Measurements from ENCODE around the gene CSRP2.
A peak's percentile ranks its signal among the peaks of the same experiment; 100 is the strongest.

CSRP2 gene

DNA sequence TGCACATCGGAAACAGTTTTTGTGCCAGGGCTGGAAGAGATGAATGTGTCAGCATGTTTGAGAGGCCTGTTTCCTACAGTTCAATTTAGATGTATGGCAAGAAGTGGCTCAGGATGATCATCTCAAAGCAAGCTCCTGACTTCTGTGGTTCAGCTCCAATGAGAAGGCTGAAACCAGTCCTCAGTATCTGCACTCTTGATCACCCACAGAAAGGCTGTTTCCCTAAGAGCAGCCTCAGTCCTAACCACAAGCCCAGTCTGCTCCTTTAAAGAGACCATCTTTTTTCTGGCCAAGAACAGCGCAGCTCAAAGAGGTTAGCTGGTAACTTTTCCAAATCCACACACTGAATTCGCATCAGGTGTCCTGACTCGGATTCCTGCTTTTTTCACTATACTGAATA, 19.2 kb downstream of the CSRP2 start:
- DNase-seq: no peak

GRCh38 chr12:76856018-76856644, 22.7 kb downstream of the CSRP2 start:
- DNase-seq: no peak

DNA sequence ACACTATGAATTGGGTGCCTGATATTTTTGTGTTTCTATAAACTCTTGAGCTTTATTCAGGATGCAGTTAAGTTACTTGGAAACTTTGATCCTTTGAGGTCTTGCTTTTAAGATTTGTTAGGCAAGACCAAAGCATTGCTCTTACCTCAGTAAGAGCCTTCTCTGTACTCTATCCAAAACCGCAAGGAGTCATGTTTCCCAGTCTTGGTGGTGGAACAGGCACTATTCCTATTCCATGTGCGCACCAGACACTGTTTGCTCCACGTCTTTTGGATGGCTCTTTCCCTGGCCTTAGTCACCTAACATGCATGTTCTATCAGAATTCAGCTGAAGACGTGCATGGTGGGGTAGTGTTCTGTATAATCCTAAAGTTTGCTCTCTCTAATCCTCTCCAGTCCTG, 23.5 kb downstream of the CSRP2 start:
- no peak for DNase-seq

DNA sequence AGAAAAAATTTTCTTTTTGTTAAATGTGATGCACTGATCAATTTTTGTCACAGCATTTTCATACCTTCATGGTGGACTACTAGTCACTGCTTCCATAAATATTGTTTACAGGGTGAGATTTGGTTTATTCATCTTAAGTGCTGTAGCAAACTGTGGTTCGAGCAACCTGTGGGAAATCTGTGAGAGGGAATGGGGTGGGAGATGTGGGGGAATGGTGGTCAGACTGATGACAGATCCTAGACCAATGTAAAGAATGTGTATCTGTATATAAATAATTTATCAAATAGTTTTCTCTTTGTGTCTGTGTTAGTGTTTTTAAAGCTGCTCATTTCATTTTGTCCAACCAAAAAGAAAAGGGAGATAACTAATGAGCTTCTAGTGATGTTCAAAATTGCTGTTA, 26.7 kb downstream of the CSRP2 start:
- no peak for DNase-seq

GRCh38 chr12:76848132-76848531, 30.7 kb downstream of the CSRP2 start:
- no peak for DNase-seq

GRCh38 chr12:76847260-76847659, 31.6 kb downstream of the CSRP2 start:
- DNase-seq: no peak

DNA sequence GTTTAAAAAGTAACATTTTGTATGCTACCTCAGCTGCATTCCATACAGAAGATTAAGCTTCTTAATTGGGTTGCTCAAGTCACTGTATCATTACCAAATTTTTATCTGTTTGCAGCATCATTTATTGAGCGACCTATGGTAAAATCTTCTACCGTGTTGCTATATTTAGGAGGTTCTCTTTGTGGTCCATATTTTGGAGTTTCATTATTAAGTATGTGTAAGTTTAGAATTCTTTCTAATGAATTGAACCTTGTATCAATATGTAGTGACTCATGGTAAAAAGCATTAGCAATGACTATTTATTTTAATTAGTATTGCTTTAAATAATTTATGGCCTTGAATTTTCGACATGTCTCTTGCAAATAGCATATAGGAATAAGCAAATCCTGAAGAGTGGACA, 42.2 kb downstream of the CSRP2 start:
- DNase-seq: no peak

GRCh38 chr12:76830436-76830835, 48.4 kb downstream of the CSRP2 start:
- DNase-seq: no peak

DNA sequence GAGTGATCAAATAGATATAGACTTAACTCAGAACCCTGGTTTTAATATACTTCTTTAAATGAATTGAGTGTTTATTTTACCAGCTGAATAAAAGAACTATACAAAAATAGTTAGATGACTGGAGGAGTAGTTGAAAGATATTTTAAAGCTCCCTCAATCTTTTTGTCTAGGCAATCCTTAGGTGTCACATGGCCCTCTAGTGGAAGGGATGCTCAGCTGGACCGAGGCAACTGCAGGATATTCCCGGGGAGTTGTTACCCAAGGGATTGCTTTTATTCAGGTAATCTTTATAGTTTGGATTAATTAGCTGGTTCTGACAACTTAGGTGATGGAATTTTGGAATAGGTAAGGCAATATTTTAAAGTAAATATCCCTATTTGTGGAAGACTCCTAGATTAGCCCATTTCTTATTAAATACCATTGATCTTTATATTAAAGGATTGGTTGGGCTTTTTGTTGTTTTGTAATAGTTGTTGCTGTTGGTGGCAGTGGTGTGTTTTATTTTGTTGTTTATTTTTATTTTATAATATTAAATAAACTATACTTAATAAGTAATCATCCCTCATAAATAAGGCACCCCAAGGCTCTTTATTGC, 57.8 kb downstream of the CSRP2 start:
- DNase-seq: peak; percentile 18

GRCh38 chr12:76813972-76814371, 64.8 kb downstream of the CSRP2 start:
- no peak for DNase-seq

DNA sequence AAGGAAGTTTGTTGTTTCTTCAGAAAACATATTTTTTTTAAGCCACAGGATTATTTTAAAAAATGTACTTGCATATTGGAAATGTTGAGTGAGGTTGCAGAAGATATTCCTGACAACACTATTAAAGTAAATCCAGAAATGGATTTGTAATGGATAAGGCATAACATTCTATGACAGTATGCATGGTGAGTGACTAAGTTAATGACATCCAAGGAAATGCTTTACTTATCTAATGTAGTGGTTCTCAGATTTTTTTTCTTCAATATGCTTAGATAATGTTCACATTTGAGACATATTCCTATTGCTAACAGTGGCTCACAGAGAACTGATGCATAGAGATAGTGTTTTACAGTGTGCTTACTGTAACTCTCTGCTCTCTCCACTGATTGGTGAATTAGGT, 65.6 kb downstream of the CSRP2 start:
- no peak for DNase-seq

- DNase-seq: no peak
Observed at GRCh38 chr12:76811976-76812375, 66.8 kb downstream of the CSRP2 start.

GRCh38 chr12:76810671-76811419, 68.0 kb downstream of the CSRP2 start:
- no peak for DNase-seq
